ENCODE measurements around the gene MYADML2.
"Not testable (repeated sequence)": the region's sequence is repeated elsewhere in the genome, so short reads cannot be mapped to it uniquely, and the experiment has no call there.

MYADML2 gene

DNA sequence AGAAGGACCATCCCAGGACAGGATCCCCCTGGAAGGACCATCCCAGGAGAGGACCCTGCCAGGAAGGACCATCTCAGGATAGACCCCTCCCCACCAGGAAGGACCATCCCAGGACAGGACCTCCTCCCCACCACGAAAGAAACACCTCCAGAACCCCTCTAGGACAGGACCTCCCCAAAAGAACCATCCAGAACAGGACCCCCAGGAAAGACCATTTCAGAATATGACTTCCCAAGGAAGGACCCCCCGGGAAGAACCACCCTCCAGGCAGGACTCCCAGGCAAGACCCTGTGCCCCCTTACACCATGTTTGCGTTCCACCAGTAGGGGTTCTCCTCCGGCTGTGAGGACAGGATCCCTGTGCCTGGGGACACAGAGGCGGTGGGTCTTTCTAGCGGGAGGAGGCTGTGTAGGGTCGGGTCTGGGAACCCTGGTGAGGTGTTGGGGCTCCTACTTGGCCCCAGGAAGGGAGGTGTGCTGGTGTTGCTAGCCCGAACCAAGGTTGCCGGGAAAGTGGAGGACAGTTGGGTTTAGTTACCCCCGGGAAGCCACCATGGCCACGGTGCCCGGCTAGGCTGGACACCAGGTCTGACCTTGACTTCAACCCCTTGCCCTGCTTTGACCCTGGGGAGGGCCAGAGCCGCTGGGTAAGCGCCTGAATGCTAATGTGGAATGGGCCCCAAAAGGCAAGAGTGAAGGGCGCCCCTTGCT, 11.8 kb upstream of the MYADML2 start:
- DNase-seq, result no peak

DNA sequence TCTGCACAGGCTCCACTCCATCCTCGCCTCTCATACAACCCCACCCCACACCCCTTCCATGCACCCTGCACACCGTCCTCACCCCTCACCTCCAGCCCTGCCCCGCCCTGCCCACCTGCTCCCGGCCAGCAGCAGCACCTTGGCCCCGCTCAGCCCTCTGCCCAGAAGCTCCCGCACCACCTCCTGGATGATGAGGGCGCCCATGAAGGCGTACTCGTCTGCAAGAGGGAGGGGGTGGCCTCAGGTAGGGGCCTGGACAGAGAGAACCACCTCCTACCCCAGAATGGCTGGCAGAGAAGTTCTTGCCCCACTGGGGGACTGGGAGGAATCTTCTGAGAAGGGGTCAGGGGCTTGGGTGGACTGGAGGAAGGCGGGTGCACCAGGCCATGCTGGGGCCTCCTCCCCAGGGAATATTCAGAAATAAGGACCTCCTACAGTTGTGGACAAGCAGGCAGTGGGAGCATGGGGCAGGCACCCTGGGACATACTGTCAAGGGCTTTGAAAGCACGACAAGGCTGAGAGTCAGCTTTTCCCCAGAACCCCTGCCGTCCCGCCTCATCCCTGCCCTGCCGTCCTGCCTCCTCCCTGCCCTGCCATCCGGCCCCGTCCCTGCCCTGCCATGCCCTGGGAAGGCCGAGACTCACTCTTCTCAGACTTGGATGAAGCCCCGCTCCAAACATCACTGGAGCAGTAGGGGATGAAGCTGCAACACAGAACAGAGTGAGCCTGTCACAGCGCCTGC, 10.8 kb upstream of the MYADML2 start:
- DNase-seq, result no peak

DNA sequence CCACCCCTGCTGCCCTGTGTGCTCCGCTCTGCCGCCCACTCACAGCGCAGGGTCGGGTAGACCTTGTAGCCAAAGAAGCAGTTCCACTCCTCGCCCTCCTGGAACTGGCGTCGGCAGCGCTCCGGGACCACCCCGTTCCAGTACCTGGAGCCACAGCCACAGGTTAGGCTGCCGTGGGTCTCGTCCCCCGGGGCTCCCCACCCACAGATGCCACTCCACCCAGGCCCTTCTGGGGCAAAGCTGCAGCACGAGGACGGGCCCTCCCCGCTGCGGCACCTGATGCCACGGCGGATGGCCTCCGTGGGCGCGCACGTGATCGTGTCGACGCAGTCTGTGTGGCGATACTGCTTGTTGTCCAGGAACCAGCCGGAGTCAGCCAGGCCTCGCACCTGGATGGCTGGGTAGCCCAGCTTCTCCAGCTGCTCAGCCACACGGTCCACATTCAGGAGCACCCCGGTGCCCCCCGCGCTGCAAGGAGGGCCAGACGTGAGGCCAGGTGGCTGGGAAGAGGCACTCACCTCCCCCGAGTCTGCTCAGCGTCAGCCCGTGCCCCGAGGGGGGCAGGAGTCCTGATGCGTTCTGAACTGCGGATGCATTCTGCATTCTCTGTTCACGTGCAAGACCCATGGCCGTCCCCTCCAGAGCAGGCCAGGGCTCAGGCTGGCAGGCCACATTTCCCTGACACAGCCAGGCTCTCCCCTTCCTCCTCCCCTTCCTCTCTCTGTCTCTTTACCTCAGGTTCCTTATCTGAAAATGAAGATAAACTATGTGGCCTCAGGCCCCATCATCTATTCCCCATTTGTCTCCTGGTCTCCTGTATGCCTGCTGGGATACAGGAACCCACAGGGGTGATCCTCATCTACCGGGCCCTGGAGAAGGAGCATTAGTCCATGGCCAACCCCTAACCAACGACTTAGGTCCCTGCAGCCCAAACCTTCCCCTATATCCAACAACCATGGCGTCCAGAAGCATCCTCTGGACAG, 9.9 kb upstream of the MYADML2 start:
- DNase-seq, result no peak

DNA sequence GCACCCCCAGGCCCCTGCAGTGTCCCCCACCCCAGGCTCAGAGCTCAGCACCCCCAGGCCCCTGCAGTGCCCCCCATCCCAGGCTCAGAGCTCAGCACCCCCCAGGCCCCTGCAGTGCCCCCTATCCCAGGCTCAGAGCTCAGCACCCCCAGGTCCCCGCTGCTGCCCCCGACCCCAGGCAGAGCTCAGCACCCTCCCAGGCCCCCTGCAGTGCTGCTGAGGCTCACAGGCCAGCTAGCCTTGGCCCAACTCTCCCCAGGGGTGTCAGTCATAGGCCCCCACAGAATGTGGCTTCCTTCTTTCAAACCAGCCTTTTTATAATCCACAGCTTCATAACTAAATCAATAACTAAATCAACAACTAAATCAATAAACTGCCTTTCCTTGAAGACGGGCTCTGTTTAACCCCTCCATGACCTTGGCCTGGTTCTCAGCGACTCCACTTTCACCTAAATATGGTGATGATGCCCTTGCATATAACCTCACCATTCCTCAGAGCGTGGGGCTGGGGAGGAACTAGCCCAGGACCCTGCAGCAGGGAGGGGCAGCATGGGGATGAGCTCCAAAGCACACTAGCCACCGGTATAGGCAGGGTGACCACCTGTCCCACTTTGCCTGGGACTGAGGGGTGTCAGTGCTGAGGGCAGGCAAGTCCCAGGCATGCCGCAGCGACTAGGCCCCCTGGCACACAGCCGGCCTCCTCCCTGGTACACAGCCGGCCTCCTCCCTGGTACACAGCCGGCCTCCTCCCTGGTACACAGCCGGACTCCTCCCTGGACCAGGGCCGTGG, 8.9 kb upstream of the MYADML2 start:
- no peak for DNase-seq

DNA sequence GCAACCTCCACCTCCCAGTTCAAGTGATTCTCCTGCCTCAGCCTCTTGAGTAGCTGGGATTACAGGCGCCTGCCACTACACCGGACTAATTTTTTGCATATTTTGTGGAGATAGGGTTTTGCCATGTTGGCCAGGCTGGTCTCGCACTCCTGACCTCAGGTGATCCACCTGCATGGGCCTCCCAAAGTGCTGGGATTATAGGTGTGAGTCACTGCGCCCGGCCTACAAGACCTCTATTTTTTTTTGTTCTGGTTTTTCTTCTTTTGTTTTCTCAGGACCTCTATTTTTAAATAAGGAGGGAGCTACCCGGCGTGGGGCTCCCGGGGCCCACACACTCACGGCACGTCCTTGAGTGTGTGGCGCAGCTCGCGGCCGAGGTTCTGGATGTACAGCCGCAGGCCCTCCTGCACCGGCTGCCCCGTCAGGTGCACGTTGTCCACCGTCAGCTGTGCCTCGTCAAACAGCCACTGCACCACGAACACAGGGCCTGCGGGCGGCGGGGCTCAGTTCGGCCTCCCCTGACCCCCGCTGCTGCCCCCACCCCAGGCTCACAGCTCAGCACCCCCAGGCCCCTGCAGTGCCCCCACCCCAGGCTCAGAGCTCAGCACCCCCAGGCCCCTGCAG, 8.1 kb upstream of the MYADML2 start:
- DNase-seq, result no peak

DNA sequence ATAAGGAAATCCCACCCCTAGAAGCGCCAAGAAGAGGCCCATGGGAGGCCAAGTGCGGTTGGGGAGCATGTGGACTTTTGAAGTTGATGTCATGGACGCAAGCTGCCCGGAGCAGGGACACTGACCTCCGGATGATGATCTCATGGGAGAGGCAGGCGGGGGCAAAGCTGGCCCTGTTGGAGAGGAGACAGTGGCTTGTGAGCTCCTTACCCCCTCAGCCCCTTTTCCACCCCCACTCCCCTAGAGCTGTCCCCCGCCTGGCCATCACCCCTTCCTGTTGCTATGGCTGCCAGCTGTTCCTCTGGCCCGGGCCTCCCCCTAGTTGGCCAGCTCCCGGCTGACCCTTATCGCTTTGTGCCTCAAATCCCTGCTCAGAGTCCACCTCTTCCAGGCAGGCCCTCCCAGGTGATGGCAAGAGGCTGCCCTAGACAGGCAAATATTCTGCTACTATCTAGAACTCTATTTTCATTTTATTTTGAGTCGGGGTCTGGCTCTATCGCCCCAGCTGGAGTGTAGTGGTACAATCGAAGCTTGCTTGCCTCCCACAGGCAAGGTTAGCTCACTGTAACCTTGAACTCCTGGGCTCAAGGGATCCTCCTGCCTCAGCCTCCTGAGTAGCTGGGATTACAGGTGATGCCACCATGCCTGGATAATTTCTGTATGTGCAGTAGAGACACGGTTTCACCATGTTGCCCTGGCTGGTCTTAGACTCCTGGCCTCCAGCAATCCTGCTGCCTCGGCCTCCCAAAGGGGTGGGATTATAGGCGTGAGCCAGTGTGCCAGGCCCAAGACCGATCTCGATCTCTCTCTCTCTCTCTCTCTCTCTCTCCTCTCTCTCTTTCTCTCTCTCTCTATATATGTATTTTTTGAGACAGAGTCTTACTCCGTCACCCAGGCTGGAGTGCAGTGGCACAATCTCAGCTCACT, 7.4 kb upstream of the MYADML2 start:
- no peak for DNase-seq

DNA sequence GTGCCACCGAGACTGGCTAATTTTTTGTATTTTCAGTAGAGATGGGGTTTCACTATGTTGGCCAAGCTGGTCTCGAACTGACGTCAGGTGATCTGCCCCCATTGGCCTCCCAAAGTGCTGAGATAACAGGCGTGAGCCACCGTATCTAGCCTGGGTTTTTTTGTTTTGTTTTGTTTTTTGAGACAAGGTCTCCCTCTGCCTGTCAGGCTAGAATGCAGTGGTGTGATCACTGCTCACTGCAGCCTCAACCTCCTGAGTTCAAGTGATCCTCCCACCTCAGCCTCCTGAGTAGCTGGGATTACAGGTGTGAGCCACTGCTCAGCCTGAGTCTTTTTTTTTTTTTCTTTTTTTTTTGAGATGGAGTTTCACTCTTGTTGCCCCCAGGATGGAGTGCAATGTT, 6.4 kb upstream of the MYADML2 start:
- not testable (repeated sequence) for DNase-seq

DNA sequence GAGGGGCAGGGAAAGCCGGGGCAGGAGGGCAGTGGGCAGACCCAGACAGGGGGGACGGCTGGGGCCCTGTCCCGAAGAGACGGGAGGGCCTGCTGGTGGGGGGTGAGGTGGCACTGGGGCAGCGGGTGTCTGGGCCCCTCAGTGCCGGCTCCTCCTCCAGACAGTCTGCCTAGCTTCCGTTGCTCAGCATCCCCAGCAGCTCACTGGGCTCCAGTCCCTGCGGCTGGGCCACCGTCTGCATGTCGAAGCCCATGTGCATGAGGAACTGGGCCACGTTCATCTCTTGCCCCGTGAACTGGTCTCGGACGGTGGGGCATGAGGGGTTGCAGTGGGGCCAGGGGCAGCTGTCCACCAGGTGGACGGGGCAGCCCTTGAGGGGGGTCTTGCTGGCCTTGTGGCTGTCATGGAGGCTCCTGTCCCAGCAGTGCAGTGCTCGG, 5.8 kb upstream of the MYADML2 start:
- DNase-seq, result no peak

DNA sequence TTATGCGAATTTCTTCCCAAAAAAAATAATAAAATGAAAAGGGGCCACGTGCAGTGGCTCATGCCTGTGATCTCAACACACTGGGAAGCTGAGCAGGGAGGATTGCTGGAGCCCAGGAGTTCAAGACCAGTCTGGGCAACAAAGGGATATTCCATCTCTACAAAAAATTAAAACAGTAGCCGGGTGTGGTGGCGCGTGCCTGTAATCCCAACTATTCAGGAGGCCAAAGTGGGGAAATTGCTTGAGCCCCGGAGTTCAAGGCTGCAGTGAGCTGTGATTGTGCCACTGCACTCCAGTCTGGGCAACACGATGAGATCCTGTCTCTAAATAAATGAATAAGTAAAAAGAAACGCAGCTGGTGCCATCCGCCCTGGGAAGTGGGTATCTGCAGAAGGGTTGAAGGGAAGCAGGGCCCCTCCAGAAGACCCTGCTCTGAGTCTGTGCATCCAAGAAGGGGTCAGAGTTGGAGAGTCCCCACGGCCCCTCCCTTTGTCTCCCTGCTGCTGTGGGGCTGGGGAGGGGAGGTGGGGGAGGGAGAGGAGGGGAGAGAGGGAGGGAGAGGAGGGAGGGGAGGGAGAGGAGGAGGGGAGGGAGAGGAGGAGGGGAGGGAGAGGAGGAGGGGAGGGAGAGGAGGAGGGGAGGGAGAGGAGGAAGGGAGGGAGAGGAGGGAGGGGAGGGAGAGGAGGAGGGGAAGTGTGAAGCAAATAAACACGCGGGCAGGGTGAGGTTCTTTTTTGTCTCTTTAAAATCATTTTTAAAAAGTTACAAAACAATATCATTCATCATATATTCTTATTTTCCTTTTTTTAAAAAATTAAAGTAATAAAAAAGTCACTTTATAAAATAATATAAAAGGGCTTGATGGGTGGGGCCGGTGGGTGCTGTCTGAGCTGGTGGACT, 5.0 kb upstream of the MYADML2 start:
- no peak for DNase-seq

DNA sequence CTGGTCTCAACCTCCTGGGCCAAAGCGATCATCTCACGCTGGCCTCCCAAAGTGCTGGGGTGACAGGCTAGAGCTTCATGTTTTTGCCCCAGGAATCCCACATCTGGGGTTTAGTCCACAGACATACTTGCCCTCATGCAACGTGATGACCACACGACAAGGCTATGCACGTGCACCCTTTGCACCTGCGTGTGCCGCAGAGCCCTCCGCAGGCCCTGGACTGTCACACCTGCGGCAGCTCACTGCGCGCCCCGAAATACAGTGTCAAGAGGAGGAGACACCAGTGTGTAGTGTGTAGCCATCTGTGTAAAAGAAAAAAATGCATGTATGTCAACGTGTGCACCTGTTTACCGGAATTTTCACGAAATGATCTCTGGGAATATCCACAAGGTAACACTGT, 3.5 kb upstream of the MYADML2 start:
- no peak for DNase-seq

DNA sequence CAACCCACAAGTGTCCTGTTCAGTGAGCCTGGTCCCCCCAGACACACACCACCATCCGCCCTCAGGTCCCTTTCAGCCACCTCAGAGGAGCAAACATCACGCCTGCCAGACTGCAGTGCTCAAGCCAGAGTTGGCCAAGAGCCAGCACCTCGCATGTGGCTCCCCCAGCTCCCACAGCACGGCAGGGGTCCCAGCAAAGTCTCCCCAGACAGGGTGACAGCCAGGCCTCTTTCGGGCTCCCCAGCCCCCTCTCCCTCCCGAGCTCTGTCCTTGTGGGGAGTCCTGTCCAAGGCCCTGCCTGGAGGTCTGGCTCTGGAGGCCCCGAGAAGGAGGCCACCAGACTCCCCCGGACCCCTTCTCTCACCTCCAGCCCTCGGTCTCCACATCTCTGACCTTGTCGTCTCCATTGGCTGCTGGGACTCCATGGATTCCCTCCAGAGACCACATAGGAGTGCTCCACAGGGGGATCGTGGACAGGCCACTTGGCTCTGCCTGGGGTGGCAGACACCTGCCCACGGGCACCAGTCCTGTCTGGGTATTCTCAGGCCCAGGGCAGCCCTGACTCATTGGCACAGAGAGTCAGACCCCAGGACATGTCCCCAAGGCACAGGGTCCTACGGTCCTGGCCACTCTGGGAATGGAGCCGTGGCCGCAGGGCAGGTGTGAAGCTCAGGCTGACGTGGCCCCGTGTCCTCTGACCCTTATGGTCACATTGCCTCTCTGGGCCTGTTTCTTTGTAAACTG, 1.8 kb upstream of the MYADML2 start:
- no peak for DNase-seq

DNA sequence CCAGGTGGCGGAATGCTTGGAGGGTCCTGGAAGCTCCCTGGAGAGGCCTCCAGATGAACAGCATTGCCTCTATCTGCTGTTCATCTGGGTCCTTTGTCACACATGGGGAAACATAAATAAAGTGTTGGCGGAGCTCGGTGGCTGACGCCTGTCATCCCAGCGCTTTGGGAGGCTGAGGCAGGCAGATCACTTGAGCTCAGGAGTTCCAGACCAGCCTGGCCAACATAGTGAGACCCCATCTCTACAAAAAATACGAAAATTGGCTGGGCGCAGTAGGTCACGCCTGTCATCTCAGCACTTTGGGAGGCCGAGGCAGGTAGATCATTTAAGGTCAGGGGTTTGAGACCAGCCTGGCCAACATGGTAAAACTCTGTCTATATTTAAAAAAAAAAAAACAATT, 2.2 kb downstream of the MYADML2 start:
- DNase-seq, result no peak

DNA sequence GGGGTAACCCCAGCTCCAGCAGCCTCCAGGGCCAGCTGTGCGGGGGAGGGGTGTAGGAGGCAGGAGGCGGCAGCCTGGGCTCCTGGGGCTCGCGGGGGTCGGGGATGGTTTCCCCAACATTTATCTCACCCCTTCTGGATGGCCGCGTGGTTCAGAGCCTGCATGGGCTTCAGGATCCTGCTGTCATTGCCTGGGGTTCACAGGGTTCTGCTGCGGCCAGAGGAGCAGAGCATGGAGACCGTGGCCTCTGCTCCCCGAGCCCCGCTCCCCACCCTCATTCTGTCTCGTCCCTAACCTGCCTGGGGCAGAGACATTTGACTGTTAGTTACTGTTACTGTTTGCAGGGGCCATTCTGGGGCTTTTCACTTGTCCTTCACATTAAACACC, 4.9 kb downstream of the MYADML2 start:
- no peak for DNase-seq

DNA sequence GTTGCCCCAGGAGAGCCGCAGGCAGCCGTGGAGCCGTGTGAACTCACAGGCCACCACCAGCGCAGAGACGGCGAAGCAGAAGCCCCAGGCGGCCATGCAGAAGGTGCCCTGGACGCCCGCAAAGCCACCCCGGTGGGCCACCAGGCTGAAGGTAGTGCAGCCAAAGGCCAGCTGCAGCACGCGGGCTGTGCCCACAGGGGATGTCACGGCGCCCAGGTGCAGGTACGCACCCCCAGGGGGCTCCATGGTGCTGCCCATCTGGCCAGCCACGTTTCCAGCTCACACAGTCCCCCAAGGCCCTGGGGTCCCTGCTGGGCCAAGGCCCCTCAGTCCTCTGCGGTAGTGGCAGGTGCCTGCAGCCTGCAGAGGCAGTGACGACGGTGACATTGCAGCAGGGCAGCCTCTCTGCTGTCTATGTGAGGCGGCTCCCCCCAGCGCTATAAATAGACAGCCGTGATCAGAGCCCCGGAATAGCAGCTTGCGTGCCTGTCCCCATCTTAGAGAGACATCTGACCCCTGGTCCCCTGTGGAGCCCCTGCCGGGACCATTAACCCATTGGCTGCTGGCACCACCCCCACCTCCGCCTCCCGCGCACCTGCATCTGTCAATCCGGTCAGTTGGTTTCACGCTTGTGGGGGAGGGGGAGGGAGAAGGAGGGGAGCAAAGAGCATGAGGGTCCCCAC, 5.4 kb downstream of the MYADML2 start:
- DNase-seq, result no peak

DNA sequence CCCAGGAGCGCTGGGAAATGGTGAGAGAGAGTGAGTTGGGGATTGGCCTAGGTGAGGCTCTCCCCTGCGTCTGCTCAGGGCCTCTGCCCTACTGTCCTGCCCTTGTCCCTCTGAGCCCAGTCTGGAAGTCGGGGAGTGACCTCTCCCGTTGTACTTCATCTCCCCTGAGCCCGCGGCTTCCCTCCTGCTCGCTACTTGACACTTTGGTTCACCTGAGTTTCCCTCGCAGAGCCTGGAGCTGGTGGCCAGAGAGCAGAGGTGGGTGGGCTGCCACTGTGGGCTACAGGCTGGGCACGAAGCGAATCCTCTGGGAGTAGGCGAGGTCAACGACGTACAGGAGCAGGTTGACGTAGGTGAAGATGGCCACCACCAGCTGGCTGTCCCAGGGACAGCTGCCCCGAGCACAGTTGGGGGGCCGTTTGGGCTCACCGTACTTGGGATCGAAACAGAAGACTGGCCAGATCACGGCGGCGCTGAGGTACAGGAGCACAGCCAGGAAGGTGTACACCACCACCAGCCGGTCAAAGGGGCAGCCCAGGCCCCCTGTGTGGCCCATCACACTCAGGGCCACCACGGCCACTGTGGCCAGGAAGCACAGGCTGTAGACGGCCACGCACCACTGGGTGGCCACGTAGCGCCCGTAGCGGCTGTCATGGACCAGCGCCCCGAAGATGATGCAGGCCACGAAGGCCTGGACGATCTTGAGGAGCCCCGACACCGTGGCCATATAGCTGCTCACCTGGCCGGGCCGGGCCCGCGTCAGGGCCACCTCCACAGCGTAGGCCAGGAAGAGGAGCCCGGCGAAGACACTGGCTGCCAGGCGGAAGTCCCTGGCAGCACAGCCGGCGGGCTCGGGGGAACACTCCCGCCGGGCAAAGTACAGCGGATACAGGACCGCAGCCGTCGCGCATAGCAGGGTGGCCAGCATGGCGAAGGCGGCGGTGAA, 6.2 kb downstream of the MYADML2 start:
- DNase-seq, result no peak

DNA sequence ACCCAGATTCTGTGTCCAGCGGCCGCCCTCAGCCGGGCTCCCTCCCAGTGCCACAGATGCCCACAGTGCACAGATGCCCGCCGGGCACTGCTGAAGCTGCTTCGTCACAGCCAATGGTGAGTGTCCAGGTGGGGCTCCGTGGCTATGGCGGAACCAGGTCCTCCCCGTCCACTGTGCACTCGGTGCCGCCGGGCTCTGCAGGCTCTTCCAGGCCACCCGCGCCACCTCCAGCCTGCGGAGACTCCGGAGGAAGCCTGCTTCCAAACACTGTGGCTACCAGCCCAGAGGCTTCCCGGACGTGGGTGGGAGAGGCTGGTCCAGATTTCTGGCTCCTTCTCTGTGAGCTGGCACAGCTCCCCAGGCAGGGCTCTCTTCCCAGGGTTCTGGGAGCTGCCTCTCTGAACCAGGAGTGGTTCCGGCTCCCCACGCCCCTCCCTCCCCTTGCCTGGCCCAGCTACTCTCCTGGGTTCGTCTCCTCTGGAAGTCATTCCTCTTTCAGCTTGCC, 7.1 kb downstream of the MYADML2 start:
- DNase-seq, result no peak

DNA sequence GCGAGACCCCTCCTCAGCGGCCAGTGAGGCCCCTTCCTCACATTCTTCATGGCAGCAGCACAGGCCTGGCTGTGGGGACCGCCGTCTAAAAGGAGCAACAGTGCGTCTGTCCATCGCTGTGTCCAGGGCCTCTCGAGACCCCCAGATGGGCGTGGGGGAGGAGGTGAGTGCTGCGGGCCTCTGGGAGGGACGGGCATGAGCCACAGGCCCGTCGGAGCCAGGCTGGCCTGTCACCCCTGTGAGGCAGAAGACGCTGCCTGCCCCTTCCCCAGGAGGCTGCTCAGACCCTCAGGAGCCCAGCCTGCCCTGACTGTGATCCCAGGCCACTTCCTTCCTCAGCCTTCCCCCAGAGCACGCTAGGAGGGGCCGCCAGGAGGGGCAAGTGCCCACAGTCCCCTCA, 7.8 kb downstream of the MYADML2 start:
- no peak for DNase-seq

Measured in NCI-H510A treated with DMSO at 0.1 percent for 48 hours (cell line).